IPS-20b (cell line): ENCODE data around the gene ZNF839.

Experiments
- H3K27ac ChIP-seq: one replicate; pipeline ENCODE4 v1.5.1; 2013; ENCODE audit warnings: low read length
- H3K27me3 ChIP-seq: 2 replicates; pipeline ENCODE4 v1.6.1; 2013; ENCODE audit warnings: mild to moderate bottlenecking, low read length, inconsistent platforms; ENCODE audit not compliant: insufficient read depth
- H3K36me3 ChIP-seq: 2 replicates; pipeline ENCODE4 v1.6.1; 2013; ENCODE audit warnings: low read depth, mild to moderate bottlenecking, inconsistent platforms, low read length, moderate library complexity; ENCODE audit not compliant: insufficient read depth
- H3K4me1 ChIP-seq: 2 replicates; pipeline ENCODE4 v1.6.1; 2013; ENCODE audit warnings: mild to moderate bottlenecking, control low read depth, inconsistent platforms, low read length, moderate library complexity; ENCODE audit not compliant: insufficient read depth
- H3K4me3 ChIP-seq: 2 replicates; pipeline ENCODE4 v1.5.1; 2013; ENCODE audit warnings: mild to moderate bottlenecking, low read length, inconsistent platforms
- H3K9ac ChIP-seq: 2 replicates; pipeline ENCODE4 v1.6.1; 2013; ENCODE audit warnings: low read depth, mild to moderate bottlenecking, inconsistent platforms, low read length, moderate library complexity
- H3K9me3 ChIP-seq: 2 replicates; pipeline ENCODE4 v1.6.1; 2013; ENCODE audit warnings: mild to moderate bottlenecking, low read depth, low read length, inconsistent platforms; ENCODE audit not compliant: insufficient read depth

The ZNF839 gene

DNA sequence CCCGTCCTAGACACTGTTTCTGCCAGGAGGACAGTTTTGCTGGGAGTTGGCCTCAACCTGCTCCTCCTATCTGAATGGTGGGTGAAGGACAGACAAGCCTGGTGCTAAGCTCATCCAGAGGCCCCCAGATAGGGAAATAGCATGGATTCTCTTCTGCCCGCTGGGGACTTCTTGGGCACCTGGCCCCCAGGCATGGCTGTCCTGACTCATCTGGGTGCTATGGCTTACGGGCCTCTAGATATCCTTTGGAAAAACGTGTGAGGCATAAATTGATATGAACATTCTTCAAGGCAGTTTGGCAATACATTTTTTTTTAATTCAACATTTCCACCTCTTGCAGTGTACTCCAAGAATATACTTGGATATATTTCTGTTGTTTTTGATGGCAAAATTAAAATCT, 51.8 kb downstream of the ZNF839 start:
- Histone ChIP-seq H3K27ac (no peak overlapping the region), H3K9me3 (no peaks in the 10 kb centered on the region), H3K4me1 (no peaks in the 10 kb centered on the region), H3K4me3 (no peak overlapping the region), H3K36me3 (no peaks in the 10 kb centered on the region), H3K27me3 (no peaks in the 10 kb centered on the region), H3K9ac (no peak overlapping the region)

DNA sequence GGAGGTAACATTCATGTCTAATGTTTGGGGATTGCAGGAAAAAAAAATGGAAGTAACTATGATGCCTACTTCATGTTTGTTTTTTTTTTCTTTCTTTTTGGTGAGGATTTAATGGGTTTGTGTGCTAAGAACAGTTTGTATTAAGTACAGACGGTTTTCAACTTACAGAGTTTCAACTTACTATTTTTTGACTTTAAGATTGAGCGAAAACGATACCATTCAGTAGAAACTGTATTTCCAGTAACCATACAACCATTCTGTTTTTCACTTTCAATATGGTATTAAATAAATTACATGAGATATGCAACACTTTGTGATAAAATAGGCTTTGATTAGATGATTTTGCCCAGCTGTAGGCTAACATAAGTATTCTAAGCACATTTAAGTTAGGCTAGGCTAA, 53.6 kb downstream of the ZNF839 start:
- no peak overlapping the region for H3K4me3 ChIP-seq
- no peaks in the 10 kb centered on the region for H3K9me3 ChIP-seq
- no peaks in the 10 kb centered on the region for H3K27me3 ChIP-seq
- peaks cover 13% of the 10 kb centered on the region for H3K36me3 ChIP-seq
- H3K27ac ChIP-seq: no peak overlapping the region
- H3K4me1 ChIP-seq: no peaks in the 10 kb centered on the region
- H3K9ac ChIP-seq: no peak overlapping the region

DNA sequence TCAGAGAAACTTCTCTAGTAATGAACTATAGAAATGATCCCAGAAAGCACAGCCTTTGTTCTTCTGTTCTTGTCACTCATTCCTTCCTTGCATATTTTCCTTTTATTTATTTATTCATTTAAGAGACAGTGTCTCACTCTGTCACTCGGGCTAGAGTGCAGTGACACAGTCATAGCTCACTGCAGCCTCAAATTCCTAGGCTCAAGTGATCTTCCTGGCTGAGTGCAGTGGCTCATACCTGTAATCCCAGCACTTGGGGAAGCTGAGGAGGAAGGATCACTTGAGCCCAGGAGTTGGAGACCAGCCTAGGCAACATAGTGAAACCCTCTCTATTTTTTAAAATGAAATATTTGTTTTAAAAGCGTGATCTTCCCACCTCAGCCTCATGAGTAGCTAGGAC, 54.7 kb downstream of the ZNF839 start:
- Histone ChIP-seq H3K9ac (no peak overlapping the region), H3K27ac (no peak overlapping the region), H3K36me3 (peaks cover 17% of the 10 kb centered on the region), H3K4me3 (no peak overlapping the region), H3K4me1 (no peaks in the 10 kb centered on the region), H3K9me3 (no peaks in the 10 kb centered on the region), H3K27me3 (no peaks in the 10 kb centered on the region)

DNA sequence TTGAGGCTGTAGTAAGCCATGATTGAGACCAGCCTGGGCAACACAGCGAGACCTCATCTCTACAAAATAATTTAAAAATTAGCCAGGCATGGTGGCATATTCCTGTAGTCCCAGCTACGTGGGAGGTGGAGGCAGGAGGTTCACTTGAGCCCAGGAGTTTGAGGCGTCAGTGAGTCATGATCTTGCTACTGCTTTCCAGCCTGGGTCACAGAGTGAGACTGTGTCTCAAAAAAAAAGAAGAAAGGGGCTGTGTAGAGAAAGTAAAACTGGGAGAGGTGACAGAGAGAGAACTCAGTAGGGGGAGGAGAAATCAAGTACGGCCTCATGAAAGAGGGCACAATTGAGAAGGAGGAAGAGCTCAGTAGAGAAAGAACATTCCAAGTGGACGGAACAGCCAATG, 55.6 kb downstream of the ZNF839 start:
- no peak overlapping the region for H3K27ac ChIP-seq
- H3K27me3 ChIP-seq: no peaks in the 10 kb centered on the region
- H3K9me3 ChIP-seq: no peaks in the 10 kb centered on the region
- H3K9ac ChIP-seq: no peak overlapping the region
- H3K4me1 ChIP-seq: no peaks in the 10 kb centered on the region
- no peak overlapping the region for H3K4me3 ChIP-seq
- peaks cover 20% of the 10 kb centered on the region for H3K36me3 ChIP-seq

DNA sequence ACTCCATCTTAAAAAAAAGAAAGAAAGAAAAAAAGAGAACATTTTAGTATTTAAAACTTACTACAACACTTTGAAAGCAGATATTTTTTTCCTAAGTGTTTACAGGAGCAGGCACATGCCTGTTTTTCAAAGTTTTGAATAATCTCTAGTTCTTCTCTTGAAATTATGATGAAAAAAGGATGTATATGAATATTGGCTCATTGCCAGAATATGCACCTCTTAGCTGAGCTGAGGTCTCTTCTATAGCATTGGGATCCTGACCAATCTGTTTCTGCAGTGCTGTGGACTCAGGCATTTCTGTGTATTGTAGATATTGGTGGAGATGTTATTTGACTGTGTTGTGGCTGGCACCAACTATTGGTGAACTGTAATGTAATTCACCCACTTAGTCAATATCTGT, 58.1 kb downstream of the ZNF839 start:
- Histone ChIP-seq H3K4me3 (no peak overlapping the region), H3K27me3 (no peaks in the 10 kb centered on the region), H3K4me1 (no peaks in the 10 kb centered on the region), H3K9me3 (no peaks in the 10 kb centered on the region), H3K36me3 (peaks cover 23% of the 10 kb centered on the region), H3K9ac (no peak overlapping the region), H3K27ac (no peak overlapping the region)

DNA sequence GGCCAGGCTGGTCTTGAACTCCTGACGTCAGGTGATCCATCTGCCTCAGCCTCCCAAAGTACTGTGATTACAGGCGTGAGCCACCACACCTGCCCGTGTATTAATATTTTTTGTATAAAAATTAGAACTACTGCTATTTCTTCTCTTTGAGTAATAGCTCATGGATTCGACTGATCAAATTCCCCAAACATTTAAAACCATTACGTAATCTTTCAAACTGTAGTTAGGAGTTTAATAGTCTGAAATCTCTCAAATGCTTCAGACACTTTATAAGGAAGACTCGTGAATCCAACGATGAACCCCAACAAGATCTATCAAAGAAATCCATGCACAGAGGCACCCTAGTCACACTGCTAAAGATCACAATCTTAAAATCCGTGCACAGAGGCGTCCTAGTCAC, 59.3 kb downstream of the ZNF839 start:
- H3K27me3 ChIP-seq: no peaks in the 10 kb centered on the region
- H3K4me3 ChIP-seq: no peak overlapping the region
- H3K27ac ChIP-seq: no peak overlapping the region
- no peaks in the 10 kb centered on the region for H3K9me3 ChIP-seq
- no peak overlapping the region for H3K9ac ChIP-seq
- peaks cover 23% of the 10 kb centered on the region for H3K36me3 ChIP-seq
- H3K4me1 ChIP-seq: no peaks in the 10 kb centered on the region

DNA sequence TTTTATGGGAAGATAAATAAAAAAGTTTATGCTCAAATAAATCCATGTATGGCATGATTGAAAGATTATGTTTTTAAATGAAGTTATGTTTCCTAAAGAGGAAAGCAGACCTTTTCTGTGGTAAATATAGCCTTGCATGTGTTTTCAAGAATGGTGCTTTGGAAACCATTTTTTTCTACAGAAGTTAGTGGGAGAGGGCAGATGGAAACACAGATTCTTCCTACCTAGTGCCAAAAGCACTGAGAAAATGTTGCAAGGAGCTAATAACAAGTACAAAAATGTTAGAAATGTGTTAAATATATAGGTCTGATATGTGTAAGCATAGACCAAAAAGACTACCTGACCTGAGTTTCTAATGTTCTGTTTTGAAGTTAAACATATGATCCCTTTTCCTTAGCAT, 67.5 kb downstream of the ZNF839 start:
- Histone ChIP-seq H3K9ac (no peak overlapping the region), H3K4me1 (peaks cover 7% of the 10 kb centered on the region; the same call in 1 of the 2 replicates), H3K4me3 (no peak overlapping the region), H3K27me3 (no peaks in the 10 kb centered on the region), H3K9me3 (no peaks in the 10 kb centered on the region), H3K36me3 (no peaks in the 10 kb centered on the region), H3K27ac (no peak overlapping the region)

DNA sequence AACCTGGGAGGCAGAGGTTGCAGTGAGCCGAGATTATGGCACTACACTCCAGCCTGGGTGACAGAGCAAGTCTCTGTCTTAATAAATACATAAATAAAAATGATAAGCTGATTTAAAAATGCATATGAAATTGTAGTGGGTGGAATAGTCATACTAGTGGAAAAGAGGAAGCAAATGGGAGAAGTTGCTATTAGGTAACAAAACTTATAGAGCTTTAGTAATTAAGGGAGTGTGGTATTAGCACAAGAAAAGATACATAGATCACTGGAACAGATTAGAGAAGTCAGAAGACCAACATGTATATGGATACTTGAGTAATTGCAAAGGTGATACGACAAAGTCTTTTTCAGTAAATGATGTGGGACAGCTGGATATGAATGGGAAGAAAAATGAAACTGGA, 69.7 kb downstream of the ZNF839 start:
- no peaks in the 10 kb centered on the region for H3K27me3 ChIP-seq
- no peak overlapping the region for H3K4me3 ChIP-seq
- H3K27ac ChIP-seq: no peak overlapping the region
- H3K9me3 ChIP-seq: no peaks in the 10 kb centered on the region
- H3K9ac ChIP-seq: no peak overlapping the region
- H3K36me3 ChIP-seq: no peaks in the 10 kb centered on the region
- peaks cover 12% of the 10 kb centered on the region; the same call in 1 of the 2 replicates for H3K4me1 ChIP-seq

DNA sequence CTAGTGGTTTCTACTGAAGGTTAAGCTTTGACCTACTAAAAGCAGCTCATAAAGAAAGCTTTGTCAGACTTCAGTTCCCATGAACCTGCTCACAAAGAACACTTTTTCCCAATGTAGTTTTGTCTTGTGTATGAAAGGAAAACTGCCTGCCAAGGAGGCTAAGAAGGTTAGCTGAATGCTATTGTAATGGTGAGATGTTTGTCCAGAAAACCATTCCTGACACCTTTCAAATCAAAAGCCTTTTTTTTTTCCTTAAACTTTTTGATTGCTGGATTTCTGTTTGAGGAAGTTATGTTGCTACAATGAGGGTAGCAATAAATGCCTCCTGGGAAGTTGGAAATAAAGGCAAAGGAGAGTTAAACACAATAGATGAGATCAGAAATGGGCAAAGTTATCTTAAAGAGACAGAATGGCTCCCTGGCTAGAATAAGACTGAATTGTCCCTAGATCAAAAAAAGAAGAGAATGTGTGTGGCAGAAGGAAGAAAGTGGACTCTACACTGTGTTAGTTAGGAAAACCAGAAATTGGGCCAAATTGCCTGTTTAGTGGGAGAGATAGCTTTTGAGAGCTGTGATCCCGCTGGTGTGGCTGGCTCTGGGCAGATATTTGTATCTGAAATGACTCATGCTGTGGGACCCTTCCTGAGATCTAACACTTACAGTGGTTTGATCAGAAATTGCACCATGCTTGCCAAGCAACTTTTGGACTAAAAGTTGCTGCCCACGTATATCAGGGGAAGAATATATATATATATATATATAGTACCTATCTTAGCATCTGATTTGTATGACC, 70.7 kb downstream of the ZNF839 start:
- no peaks in the 10 kb centered on the region for H3K9me3 ChIP-seq

More for the DNA sequence above, 70.7 kb downstream of the ZNF839 start:
- Histone ChIP-seq H3K4me1 (peaks cover 19% of the 10 kb centered on the region), H3K27ac (no peak overlapping the region), H3K9ac (no peak overlapping the region), H3K36me3 (no peaks in the 10 kb centered on the region), H3K4me3 (no peak overlapping the region), H3K27me3 (no peaks in the 10 kb centered on the region)
